Activated T-cell treated with anti-CD3 and anti-CD28 coated beads, Interleukin-2, amount 50 U/mL, for 24 hours (primary cell): ENCODE results near the gene APOOL.

Experiments used
- DNase-seq: peaks from one replicate; pipeline ENCODE4 v3.0.0-alpha.2; 2020
- H3K27ac Mint-ChIP-seq: 2 replicates; pipeline ENCODE4 v1.8.0; 2020; ENCODE audit warnings: mild to moderate bottlenecking, mixed read lengths
- H3K27me3 Mint-ChIP-seq: 2 replicates; pipeline ENCODE4 v1.8.0; 2020; ENCODE audit warnings: mixed read lengths
- H3K36me3 Mint-ChIP-seq: 2 replicates; pipeline ENCODE4 v1.8.0; 2020; ENCODE audit warnings: low read depth, mixed read lengths
- H3K4me1 Mint-ChIP-seq: 2 replicates; pipeline ENCODE4 v1.8.0; 2020; ENCODE audit warnings: low read depth, mixed read lengths
- H3K4me3 Mint-ChIP-seq: 2 replicates; pipeline ENCODE4 v1.8.0; 2020; ENCODE audit warnings: mild to moderate bottlenecking, moderate library complexity, mixed read lengths
- H3K9me3 Mint-ChIP-seq: 2 replicates; pipeline ENCODE4 v1.8.0; 2020; ENCODE audit warnings: mixed read lengths

APOOL gene

DNA sequence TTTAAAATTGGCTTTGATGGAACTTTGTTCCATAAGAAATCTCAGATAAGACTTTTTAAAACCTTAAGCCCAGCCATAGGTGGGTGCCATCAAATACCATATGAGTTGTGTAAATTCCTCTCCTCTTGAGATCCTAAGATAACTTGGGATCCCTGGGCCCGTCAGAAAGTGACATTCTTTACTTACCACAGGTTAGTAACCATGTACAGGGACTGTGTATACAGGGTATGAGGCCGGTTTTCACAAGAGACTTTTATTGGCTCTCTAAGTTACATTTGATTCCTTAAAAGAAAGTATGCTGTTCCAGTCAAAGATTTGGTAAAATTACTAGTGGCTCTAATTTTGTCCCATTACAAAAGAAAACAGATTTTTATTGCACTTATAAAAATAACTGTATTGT lies 110.1 kb downstream of the APOOL start:
- Mint-ChIP-seq H3K4me1 (no peaks in the 10 kb centered on the region), H3K4me3 (no peak overlapping the region), H3K27ac (no peak overlapping the region), H3K36me3 (no peaks in the 10 kb centered on the region), H3K27me3 (peaks cover 26% of the 10 kb centered on the region), H3K9me3 (no peaks in the 10 kb centered on the region)
- no peak for DNase-seq

DNA sequence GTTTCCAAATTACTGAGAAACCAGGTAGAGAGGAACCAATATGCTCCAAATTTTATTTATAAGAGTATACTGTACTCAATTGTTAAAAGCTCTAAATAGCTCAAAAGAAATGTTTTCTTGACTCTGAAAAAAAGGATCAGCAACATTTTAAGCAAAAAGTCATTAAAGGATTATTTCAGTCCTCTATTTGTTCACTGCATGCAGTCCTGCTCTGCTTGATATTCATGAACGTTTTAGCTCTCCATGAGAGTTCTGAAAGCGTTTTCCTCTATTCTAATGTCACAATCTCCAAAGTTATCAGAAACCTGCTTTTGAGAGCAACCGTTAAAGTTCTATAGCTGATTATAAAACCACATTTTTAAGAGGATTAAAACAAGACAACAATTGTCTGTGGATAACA lies 110.5 kb downstream of the APOOL start:
- no peaks in the 10 kb centered on the region for H3K36me3 Mint-ChIP-seq
- H3K4me3 Mint-ChIP-seq = no peak overlapping the region

DNA sequence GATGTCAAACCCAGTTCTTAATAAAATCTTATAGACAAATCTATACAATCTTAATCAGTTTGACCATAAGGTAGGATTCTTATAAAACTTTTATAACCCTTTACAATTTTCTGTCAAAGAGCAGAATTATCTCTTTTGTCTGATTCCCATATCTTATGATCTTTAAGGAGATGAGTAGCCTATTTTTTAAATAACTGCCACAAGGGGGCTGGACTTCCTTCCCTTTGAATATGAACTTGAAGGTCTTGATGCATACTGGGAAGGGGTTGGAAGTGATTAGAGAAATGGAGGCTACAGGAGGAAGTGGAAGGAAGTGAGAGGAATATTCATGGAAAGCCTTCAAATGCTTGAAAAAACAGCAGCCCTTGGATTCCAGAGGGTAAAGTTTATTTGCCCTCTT lies 111.1 kb downstream of the APOOL start:
- H3K27me3 Mint-ChIP-seq = peaks cover 28% of the 10 kb centered on the region
- H3K4me3 Mint-ChIP-seq = no peak overlapping the region
- no peaks in the 10 kb centered on the region for H3K36me3 Mint-ChIP-seq
- H3K4me1 Mint-ChIP-seq = no peaks in the 10 kb centered on the region
- H3K27ac Mint-ChIP-seq = no peak overlapping the region
- no peaks in the 10 kb centered on the region for H3K9me3 Mint-ChIP-seq
- DNase-seq = no peak

More for the DNA sequence above, 110.5 kb downstream of the APOOL start:
- Mint-ChIP-seq H3K9me3 (no peaks in the 10 kb centered on the region), H3K27ac (no peak overlapping the region), H3K4me1 (no peaks in the 10 kb centered on the region), H3K27me3 (peaks cover 28% of the 10 kb centered on the region)
- DNase-seq = no peak

DNA sequence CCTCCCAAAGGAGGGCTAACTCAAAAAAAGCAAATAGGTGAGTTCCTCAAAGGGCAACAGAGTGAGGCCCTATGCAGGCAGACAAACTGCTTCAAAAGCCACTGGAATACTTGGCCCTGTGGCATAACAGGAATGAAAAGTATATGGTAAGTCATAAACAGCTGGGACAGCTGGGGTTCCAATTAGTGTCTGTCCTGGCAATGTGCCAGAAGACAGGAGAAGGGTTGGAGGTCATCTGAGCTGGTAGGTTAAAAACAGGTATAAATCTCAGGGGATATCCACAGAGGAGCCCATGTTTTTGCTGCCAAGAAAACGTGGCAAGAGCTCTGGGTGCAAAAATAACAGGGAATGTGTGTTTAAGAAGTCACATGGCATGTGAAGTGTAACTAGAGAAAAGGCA lies 111.6 kb downstream of the APOOL start:
- no peak for DNase-seq
- no peaks in the 10 kb centered on the region for H3K4me1 Mint-ChIP-seq
- peaks cover 32% of the 10 kb centered on the region for H3K27me3 Mint-ChIP-seq
- H3K36me3 Mint-ChIP-seq = no peaks in the 10 kb centered on the region
- H3K4me3 Mint-ChIP-seq = no peak overlapping the region
- H3K27ac Mint-ChIP-seq = no peak overlapping the region
- no peaks in the 10 kb centered on the region for H3K9me3 Mint-ChIP-seq

DNA sequence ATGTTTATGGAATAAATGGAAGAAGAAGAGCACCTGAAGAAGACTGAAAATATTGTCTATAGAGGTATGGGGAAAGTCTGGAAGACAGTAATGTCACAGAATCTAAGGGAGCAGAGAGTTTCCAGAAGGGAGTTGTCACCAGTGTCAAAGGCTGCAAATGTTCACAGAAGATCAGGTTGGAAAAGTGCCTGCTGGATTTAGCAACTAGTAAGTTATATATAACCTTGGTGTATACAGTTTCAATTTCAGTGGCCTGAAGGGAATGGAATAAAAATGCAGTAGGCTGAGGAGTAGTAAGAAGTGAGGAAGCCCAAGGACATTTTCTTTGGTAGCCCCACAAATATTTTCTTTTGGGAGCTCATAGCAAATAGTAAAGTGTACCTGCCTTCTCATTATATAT lies 132.7 kb downstream of the APOOL start:
- Mint-ChIP-seq H3K27ac (no peak overlapping the region), H3K27me3 (peaks cover 26% of the 10 kb centered on the region), H3K4me3 (no peak overlapping the region), H3K36me3 (no peaks in the 10 kb centered on the region), H3K4me1 (no peaks in the 10 kb centered on the region), H3K9me3 (no peaks in the 10 kb centered on the region)
- DNase-seq = no peak

DNA sequence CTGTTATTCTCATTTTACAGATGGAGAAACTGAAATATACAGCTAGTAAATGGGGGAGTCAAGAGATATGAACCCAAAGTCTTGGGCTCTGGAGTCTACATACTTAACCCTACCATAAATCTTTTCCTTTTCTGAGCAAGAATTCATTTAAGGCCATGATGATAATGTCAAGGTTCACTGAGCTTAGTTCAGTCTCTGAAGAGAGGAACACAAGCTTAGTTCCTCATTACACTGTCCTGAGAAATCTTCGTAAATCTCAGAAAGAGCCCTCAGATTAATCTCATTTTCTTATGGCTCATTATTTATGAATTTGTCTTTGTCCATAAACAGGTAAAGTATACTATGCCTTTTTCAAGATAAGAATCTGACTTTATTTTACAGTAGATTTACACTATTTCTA lies 135.7 kb downstream of the APOOL start:
- no peak overlapping the region for H3K27ac Mint-ChIP-seq
- no peak overlapping the region for H3K4me3 Mint-ChIP-seq
- no peaks in the 10 kb centered on the region for H3K36me3 Mint-ChIP-seq
- no peaks in the 10 kb centered on the region for H3K4me1 Mint-ChIP-seq
- H3K27me3 Mint-ChIP-seq = peaks cover 7% of the 10 kb centered on the region
- no peaks in the 10 kb centered on the region for H3K9me3 Mint-ChIP-seq
- DNase-seq = no peak

DNA sequence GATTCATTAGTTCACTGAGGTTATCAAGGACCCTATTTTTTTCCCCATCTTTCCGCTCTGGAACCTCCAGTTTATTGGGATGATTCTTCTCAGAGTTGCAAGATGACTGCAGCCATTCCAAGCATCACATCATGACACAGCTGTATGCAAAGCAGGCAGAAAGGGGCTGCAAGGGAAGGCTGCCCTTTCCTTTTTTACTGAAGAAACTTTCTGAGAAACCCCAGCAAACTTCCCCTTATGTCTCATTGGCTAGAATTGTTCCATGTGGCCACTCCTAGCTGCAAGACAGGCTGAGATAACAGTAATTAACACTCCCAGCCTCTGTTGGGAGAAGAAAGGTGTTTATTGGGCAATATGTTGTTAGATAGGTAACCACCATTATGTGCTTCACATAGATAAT lies 137.3 kb downstream of the APOOL start:
- Mint-ChIP-seq H3K27me3 (no peaks in the 10 kb centered on the region), H3K27ac (no peak overlapping the region), H3K9me3 (no peaks in the 10 kb centered on the region), H3K4me1 (no peaks in the 10 kb centered on the region), H3K4me3 (no peak overlapping the region), H3K36me3 (no peaks in the 10 kb centered on the region)
- DNase-seq = no peak
